ENCODE measurements around the gene INSL3.

Gene INSL3

GRCh38 chr19:17775991-17776803 is 45.1 kb downstream of the INSL3 start:
- H3K27ac ChIP-seq (ENCODE audit: low read length) = no peak overlapping the region
- H2AFZ ChIP-seq (ENCODE audit: low read length) = no peak overlapping the region
- H3K4me1 ChIP-seq (ENCODE audit: low read length) = no peaks in the 10 kb centered on the region
- no peaks in the 10 kb centered on the region for H3K9me3 ChIP-seq (replicated peaks; ENCODE audit: insufficient read depth, low read length)
- TF ChIP-seq, protein P1, sequence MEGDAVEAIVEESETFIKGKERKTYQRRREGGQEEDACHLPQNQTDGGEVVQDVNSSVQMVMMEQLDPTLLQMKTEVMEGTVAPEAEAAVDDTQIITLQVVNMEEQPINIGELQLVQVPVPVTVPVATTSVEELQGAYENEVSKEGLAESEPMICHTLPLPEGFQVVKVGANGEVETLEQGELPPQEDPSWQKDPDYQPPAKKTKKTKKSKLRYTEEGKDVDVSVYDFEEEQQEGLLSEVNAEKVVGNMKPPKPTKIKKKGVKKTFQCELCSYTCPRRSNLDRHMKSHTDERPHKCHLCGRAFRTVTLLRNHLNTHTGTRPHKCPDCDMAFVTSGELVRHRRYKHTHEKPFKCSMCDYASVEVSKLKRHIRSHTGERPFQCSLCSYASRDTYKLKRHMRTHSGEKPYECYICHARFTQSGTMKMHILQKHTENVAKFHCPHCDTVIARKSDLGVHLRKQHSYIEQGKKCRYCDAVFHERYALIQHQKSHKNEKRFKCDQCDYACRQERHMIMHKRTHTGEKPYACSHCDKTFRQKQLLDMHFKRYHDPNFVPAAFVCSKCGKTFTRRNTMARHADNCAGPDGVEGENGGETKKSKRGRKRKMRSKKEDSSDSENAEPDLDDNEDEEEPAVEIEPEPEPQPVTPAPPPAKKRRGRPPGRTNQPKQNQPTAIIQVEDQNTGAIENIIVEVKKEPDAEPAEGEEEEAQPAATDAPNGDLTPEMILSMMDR (IDR thresholded peaks at IDR 0.05; ENCODE audit: low read length) = no peak
- TF ChIP-seq EZH2phosphoT487 (IDR thresholded peaks at IDR 0.05; ENCODE audit: low read length) (no peak), EZH2 (optimal IDR thresholded peaks at IDR 0.05; ENCODE audit: low read depth, low read length) (no peak)
- H3K79me2 ChIP-seq (ENCODE audit: low read length) = no peaks in the 10 kb centered on the region
- no peaks in the 10 kb centered on the region for H3F3A ChIP-seq (ENCODE audit: insufficient read depth, low read length)
- no peak for DNase-seq
- no peak overlapping the region for H3K4me2 ChIP-seq (ENCODE audit: low read depth, low read length)
- H3K9ac ChIP-seq (ENCODE audit: low read length) = no peak overlapping the region
- H3K9me2 ChIP-seq (replicated peaks; ENCODE audit: insufficient read depth, low read length) = no peaks in the 10 kb centered on the region
- no peaks in the 10 kb centered on the region for H3K27me3 ChIP-seq (replicated peaks; ENCODE audit: insufficient read depth, low read length)
- no peak overlapping the region for H3K4me3 ChIP-seq (ENCODE audit: low read length)
- H3K36me3 ChIP-seq (replicated peaks; ENCODE audit: insufficient read depth, low read length) = no peaks in the 10 kb centered on the region
- H4K20me1 ChIP-seq (ENCODE audit: insufficient read depth, low read length) = no peaks in the 10 kb centered on the region

GRCh38 chr19:17775245-17775927 is 45.9 kb downstream of the INSL3 start:
- H3K79me2 ChIP-seq (ENCODE audit: low read length) = no peaks in the 10 kb centered on the region
- H3K9me3 ChIP-seq (replicated peaks; ENCODE audit: insufficient read depth, low read length) = no peaks in the 10 kb centered on the region
- no peak overlapping the region for H3K27ac ChIP-seq (ENCODE audit: low read length)
- TF ChIP-seq EZH2phosphoT487 (IDR thresholded peaks at IDR 0.05; ENCODE audit: low read length) (no peak), EZH2 (optimal IDR thresholded peaks at IDR 0.05; ENCODE audit: low read depth, low read length) (no peak)
- TF ChIP-seq, protein P1 (IDR thresholded peaks at IDR 0.05; ENCODE audit: low read length) = peak; percentile 72
- no peaks in the 10 kb centered on the region for H3K4me1 ChIP-seq (ENCODE audit: low read length)
- H3K27me3 ChIP-seq (replicated peaks; ENCODE audit: insufficient read depth, low read length) = no peaks in the 10 kb centered on the region
- H3K9ac ChIP-seq (ENCODE audit: low read length) = no peak overlapping the region
- H3K4me2 ChIP-seq (ENCODE audit: low read depth, low read length) = no peak overlapping the region
- H3K4me3 ChIP-seq (ENCODE audit: low read length) = no peak overlapping the region
- peak; percentile 28 for DNase-seq
- H4K20me1 ChIP-seq (ENCODE audit: insufficient read depth, low read length) = no peaks in the 10 kb centered on the region
- no peaks in the 10 kb centered on the region for H3K9me2 ChIP-seq (replicated peaks; ENCODE audit: insufficient read depth, low read length)
- no peaks in the 10 kb centered on the region for H3K36me3 ChIP-seq (replicated peaks; ENCODE audit: insufficient read depth, low read length)
- no peaks in the 10 kb centered on the region for H3F3A ChIP-seq (ENCODE audit: insufficient read depth, low read length)
- H2AFZ ChIP-seq (ENCODE audit: low read length) = no peak overlapping the region

DNA sequence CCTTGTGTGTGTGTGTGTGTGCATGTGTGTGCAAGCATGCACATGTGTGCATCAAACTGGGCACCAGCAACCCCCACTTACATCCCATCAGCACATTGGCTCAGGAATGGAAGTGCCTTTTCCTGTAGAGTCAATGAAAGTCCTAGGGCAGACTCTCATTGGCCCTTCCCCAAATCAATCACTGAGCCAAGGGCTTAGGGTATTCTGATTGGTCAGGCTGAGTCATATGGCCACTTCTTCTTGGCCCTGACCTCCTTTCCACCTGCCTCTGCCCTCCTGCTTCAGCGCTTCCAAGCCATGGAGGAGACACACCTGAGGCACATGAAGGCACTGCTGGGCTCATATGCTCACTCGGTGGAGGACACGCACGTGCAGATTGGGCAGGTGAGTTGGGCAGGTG is 49.1 kb downstream of the INSL3 start:
- Histone ChIP-seq H3K4me1 (ENCODE audit: low read length) (no peaks in the 10 kb centered on the region), H4K20me1 (ENCODE audit: insufficient read depth, low read length) (no peaks in the 10 kb centered on the region), H3K4me3 (ENCODE audit: low read length) (no peak overlapping the region), H3K27me3 (replicated peaks; ENCODE audit: insufficient read depth, low read length) (no peaks in the 10 kb centered on the region), H2AFZ (ENCODE audit: low read length) (no peak overlapping the region), H3K9me3 (replicated peaks; ENCODE audit: insufficient read depth, low read length) (no peaks in the 10 kb centered on the region), H3F3A (ENCODE audit: insufficient read depth, low read length) (no peaks in the 10 kb centered on the region), H3K27ac (ENCODE audit: low read length) (no peak overlapping the region), H3K79me2 (ENCODE audit: low read length) (no peaks in the 10 kb centered on the region), H3K4me2 (ENCODE audit: low read depth, low read length) (no peak overlapping the region), H3K36me3 (replicated peaks; ENCODE audit: insufficient read depth, low read length) (no peaks in the 10 kb centered on the region), H3K9me2 (replicated peaks; ENCODE audit: insufficient read depth, low read length) (no peaks in the 10 kb centered on the region), H3K9ac (ENCODE audit: low read length) (no peak overlapping the region)
- DNase-seq = no peak
- no peak for TF ChIP-seq EZH2phosphoT487 (IDR thresholded peaks at IDR 0.05; ENCODE audit: low read length)
- no peak for TF ChIP-seq EZH2 (optimal IDR thresholded peaks at IDR 0.05; ENCODE audit: low read depth, low read length)
- TF ChIP-seq, protein P1 (IDR thresholded peaks at IDR 0.05; ENCODE audit: low read length) = no peak
